Neural crest cell (in vitro differentiated cells): ENCODE data around the gene AAGAB. TPM values are rescaled to one million over a fixed set of nuclear protein-coding genes. Genes with fewer than 3 reads are reported as not detected.
"Not testable (repeated sequence)": the region's sequence is repeated elsewhere in the genome, so short reads cannot be mapped to it uniquely, and the experiment has no call there.

ENCODE experiments used
- DNase-seq: peaks from one replicate; pipeline ENCODE4 v3.0.0; 2021; ENCODE audit warnings: low read depth, mixed read lengths, low spot score
- H3K27ac Mint-ChIP-seq: one replicate; pipeline ENCODE4 v1.8.0; 2021; ENCODE audit warnings: mild to moderate bottlenecking, mixed read lengths; ENCODE audit not compliant: unreplicated experiment
- H3K27me3 Mint-ChIP-seq: 2 replicates; pipeline ENCODE4 v1.8.0; 2021; ENCODE audit warnings: low read depth, mild to moderate bottlenecking, mixed read lengths
- H3K36me3 Mint-ChIP-seq: 2 replicates; pipeline ENCODE4 v1.8.0; 2021; ENCODE audit warnings: low read depth, mild to moderate bottlenecking, mixed read lengths
- H3K4me1 Mint-ChIP-seq: 2 replicates; pipeline ENCODE4 v1.8.0; 2021; ENCODE audit warnings: mixed read lengths
- H3K4me3 Mint-ChIP-seq: one replicate; pipeline ENCODE4 v1.8.0; 2021; ENCODE audit warnings: mild to moderate bottlenecking, mixed read lengths
- H3K9me3 Mint-ChIP-seq: 2 replicates; pipeline ENCODE4 v1.8.0; 2021; ENCODE audit warnings: mixed read lengths
- CTCF ChIP-seq: fragments of 200-600 bp; sonication (generic); conservative IDR thresholded peaks from 2 replicates; pipeline ENCODE4 v1.5.0; 2021; ENCODE audit warnings: antibody characterized with exemption, mild to moderate bottlenecking
- total RNA-seq: library from RNA; stranded (reverse); gene quantifications from 2 replicates; pipeline ENCODE4 v1.2.1, GENCODE V29; 2021

AAGAB gene
- total RNA-seq, 1 donor from 2014 or later: 54.9 TPM

GRCh38 chr15:67156834-67157233 lies 97.6 kb downstream of the AAGAB start:
- peaks cover 2% of the 10 kb centered on the region for H3K9me3 Mint-ChIP-seq
- no peak for TF ChIP-seq CTCF
- DNase-seq: no peak
- peaks cover 6% of the 10 kb centered on the region for H3K36me3 Mint-ChIP-seq
- peaks cover 17% of the 10 kb centered on the region for H3K4me1 Mint-ChIP-seq
- H3K27me3 Mint-ChIP-seq: no peaks in the 10 kb centered on the region
- H3K27ac Mint-ChIP-seq: no peak overlapping the region
- H3K4me3 Mint-ChIP-seq: no peak overlapping the region

GRCh38 chr15:67156426-67156825 lies 98.0 kb downstream of the AAGAB start:
- peaks cover 6% of the 10 kb centered on the region for H3K36me3 Mint-ChIP-seq
- peaks cover 13% of the 10 kb centered on the region for H3K4me1 Mint-ChIP-seq
- no peaks in the 10 kb centered on the region for H3K27me3 Mint-ChIP-seq
- H3K27ac Mint-ChIP-seq: no peak overlapping the region
- no peak for DNase-seq
- TF ChIP-seq CTCF: no peak
- H3K9me3 Mint-ChIP-seq: peaks cover 2% of the 10 kb centered on the region
- no peak overlapping the region for H3K4me3 Mint-ChIP-seq

- Mint-ChIP-seq H3K27me3 (no peaks in the 10 kb centered on the region), H3K9me3 (peaks cover 2% of the 10 kb centered on the region), H3K4me1 (peaks cover 23% of the 10 kb centered on the region), H3K36me3 (peaks cover 6% of the 10 kb centered on the region), H3K4me3 (no peak overlapping the region), H3K27ac (peak overlapping the region; percentile 81)
- no peak for TF ChIP-seq CTCF
- DNase-seq: no peak
These were observed 100.2 kb downstream of the AAGAB start for GRCh38 chr15:67154249-67154648.

- not testable (repeated sequence) for DNase-seq, H3K4me3 Mint-ChIP-seq, H3K27me3 Mint-ChIP-seq, H3K27ac Mint-ChIP-seq, H3K36me3 Mint-ChIP-seq, H3K9me3 Mint-ChIP-seq
- H3K4me1 Mint-ChIP-seq: peaks cover 35% of the 10 kb centered on the region
These were observed 101.4 kb downstream of the AAGAB start for GRCh38 chr15:67153044-67153443.

GRCh38 chr15:67152429-67152828 lies 102.0 kb downstream of the AAGAB start:
- peaks cover 41% of the 10 kb centered on the region for H3K4me1 Mint-ChIP-seq
- no peak overlapping the region for H3K27ac Mint-ChIP-seq

More at GRCh38 chr15:67152429-67152828, 102.0 kb downstream of the AAGAB start:
- TF ChIP-seq CTCF: no peak
- Mint-ChIP-seq H3K27me3 (no peaks in the 10 kb centered on the region), H3K4me3 (no peak overlapping the region), H3K36me3 (peaks cover 6% of the 10 kb centered on the region), H3K9me3 (peaks cover 2% of the 10 kb centered on the region)
- DNase-seq: no peak

Other genes starting within 250 kb of the AAGAB start
- gene SMAD3, start 189.1 kb downstream of the AAGAB start, total RNA-seq: 39.5 and 44.8 TPM in 2 replicates
- gene IQCH, start 125 bp upstream of the AAGAB start, total RNA-seq: 2.5 and 2.8 TPM in 2 replicates